Nephron (organoid): ENCODE measurements around the gene CWC25.
A peak's percentile ranks its signal among the peaks of the same experiment; 100 is the strongest.

ENCODE experiments used
- H3K27ac Mint-ChIP-seq, 3 experiments: 2 replicates each; pipeline ENCODE4 v1.8.0; 2020; ENCODE audit warnings: mixed read lengths in 3 of 3, mild to moderate bottlenecking in 2 of 3, moderate library complexity in 1 of 3
- H3K27me3 Mint-ChIP-seq: 2 replicates; pipeline ENCODE4 v1.8.0; 2021; ENCODE audit warnings: low read depth, mild to moderate bottlenecking, moderate library complexity, mixed read lengths
- H3K36me3 Mint-ChIP-seq: 2 replicates; pipeline ENCODE4 v1.8.0; 2020; ENCODE audit warnings: low read depth, mixed read lengths
- H3K4me1 Mint-ChIP-seq: 2 replicates; pipeline ENCODE4 v1.8.0; 2020; ENCODE audit warnings: mixed read lengths
- H3K4me3 Mint-ChIP-seq, 3 experiments: 2 replicates each; pipeline ENCODE4 v1.8.0; 2020; ENCODE audit warnings: mild to moderate bottlenecking in 3 of 3, mixed read lengths in 3 of 3, moderate library complexity in 2 of 3
- H3K9me3 Mint-ChIP-seq: 2 replicates; pipeline ENCODE4 v1.8.0; 2020; ENCODE audit warnings: mixed read lengths
- TF ChIP-seq, protein P1 (sequence below), 3 experiments: fragments of 200-600 bp; sonication (generic); IDR thresholded peaks; one replicate each; pipeline ENCODE4 v1.5.0; 2021; ENCODE audit warnings: antibody characterized with exemption in 3 of 3; ENCODE audit not compliant: unreplicated experiment in 3 of 3

CWC25 gene

GRCh38 chr17:38853292-38854219, 28.4 kb upstream of the CWC25 start, which contains the start of gene RPL23:
Gene RPL23 (minus strand): TSS chr17:38853721. CDS start chr17:38853710, 11 bp downstream.
- Mint-ChIP-seq H3K27ac (peak within 1 kb of the TSS; percentile 98 to 100 (median 100)), H3K9me3 (no peaks in the 10 kb centered on the region), H3K4me1 (peaks cover 38% of the 10 kb centered on the region), H3K27me3 (no peaks in the 10 kb centered on the region), H3K4me3 (peak within 1 kb of the TSS; percentile 98 to 99 (median 99)), H3K36me3 (peaks cover 49% of the 10 kb centered on the region)
- TF ChIP-seq, protein P1, sequence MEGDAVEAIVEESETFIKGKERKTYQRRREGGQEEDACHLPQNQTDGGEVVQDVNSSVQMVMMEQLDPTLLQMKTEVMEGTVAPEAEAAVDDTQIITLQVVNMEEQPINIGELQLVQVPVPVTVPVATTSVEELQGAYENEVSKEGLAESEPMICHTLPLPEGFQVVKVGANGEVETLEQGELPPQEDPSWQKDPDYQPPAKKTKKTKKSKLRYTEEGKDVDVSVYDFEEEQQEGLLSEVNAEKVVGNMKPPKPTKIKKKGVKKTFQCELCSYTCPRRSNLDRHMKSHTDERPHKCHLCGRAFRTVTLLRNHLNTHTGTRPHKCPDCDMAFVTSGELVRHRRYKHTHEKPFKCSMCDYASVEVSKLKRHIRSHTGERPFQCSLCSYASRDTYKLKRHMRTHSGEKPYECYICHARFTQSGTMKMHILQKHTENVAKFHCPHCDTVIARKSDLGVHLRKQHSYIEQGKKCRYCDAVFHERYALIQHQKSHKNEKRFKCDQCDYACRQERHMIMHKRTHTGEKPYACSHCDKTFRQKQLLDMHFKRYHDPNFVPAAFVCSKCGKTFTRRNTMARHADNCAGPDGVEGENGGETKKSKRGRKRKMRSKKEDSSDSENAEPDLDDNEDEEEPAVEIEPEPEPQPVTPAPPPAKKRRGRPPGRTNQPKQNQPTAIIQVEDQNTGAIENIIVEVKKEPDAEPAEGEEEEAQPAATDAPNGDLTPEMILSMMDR (IDR thresholded peaks at IDR 0.05; ENCODE audit: unreplicated experiment in 3 of 3): no peak

DNA sequence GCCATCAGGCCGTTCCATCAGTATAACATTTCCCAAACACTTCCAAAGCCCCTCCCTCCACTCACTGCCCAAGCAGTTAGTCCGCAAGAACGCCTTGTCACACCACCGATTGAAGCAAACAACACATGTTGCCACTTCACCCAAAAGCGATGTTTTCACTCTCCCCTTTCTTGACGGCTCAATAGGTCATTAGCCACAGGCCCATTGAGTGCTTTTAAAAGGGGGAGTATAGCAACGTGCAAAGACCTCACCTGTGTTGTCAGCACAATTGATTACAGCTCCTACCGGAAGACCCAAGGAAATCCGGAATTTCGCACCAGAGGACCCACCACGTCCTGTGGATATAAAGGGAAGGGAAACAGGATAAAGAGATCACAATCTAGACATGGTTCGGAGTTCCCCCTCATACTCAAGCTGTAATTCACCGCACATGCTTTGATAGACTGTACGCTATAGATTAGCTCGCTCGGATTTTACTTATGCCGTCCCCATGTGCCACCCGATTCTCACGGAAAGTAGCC, 27.7 kb upstream of the CWC25 start:
- H3K4me1 Mint-ChIP-seq: peaks cover 38% of the 10 kb centered on the region
- TF ChIP-seq, protein P1 (IDR thresholded peaks at IDR 0.05; ENCODE audit: unreplicated experiment in 3 of 3): no peak
- no peaks in the 10 kb centered on the region for H3K9me3 Mint-ChIP-seq
- H3K27me3 Mint-ChIP-seq: no peaks in the 10 kb centered on the region
- peak overlapping the region; percentile 98 to 99 (median 99) for H3K4me3 Mint-ChIP-seq
- peak overlapping the region; percentile 98 to 100 (median 100) for H3K27ac Mint-ChIP-seq
- H3K36me3 Mint-ChIP-seq: peaks cover 56% of the 10 kb centered on the region

GRCh38 chr17:38851434-38851833, 26.3 kb upstream of the CWC25 start:
- Mint-ChIP-seq H3K27ac (peak overlapping the region; percentile 98 to 100 (median 100)), H3K4me3 (peak overlapping the region; percentile 98 to 99 (median 99))

DNA sequence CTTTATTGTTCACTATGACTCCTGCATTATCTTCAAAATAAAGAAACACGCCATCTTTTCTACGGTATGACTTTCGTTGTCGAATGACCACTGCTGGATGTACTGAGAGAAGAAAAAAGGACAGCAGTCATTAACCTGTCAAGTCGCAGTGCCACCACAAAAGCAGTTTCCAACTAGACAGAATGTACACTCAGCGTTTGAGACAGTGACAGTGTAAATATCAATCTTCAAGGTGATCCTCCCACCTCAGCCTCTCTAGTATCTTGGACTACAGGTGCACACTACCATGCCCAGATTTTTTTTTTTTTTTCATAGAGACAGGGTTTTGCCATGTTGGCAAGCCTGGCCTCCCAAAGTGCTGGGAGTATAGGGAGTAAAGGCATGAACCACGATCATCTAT, 25.3 kb upstream of the CWC25 start:
- Mint-ChIP-seq H3K27me3 (no peaks in the 10 kb centered on the region), H3K9me3 (no peaks in the 10 kb centered on the region), H3K36me3 (peaks cover 65% of the 10 kb centered on the region), H3K4me1 (peaks cover 38% of the 10 kb centered on the region), H3K27ac (peak overlapping the region; percentile 15 to 22 (median 21)), H3K4me3 (peak overlapping the region; percentile 98 to 99 (median 99))
- TF ChIP-seq, protein P1 (IDR thresholded peaks at IDR 0.05; ENCODE audit: unreplicated experiment in 3 of 3): no peak

More at GRCh38 chr17:38851434-38851833, 26.3 kb upstream of the CWC25 start:
- TF ChIP-seq, protein P1 (IDR thresholded peaks at IDR 0.05; ENCODE audit: unreplicated experiment in 3 of 3): no peak
- no peaks in the 10 kb centered on the region for H3K9me3 Mint-ChIP-seq
- no peaks in the 10 kb centered on the region for H3K27me3 Mint-ChIP-seq
- peaks cover 38% of the 10 kb centered on the region for H3K4me1 Mint-ChIP-seq
- H3K36me3 Mint-ChIP-seq: peaks cover 62% of the 10 kb centered on the region

DNA sequence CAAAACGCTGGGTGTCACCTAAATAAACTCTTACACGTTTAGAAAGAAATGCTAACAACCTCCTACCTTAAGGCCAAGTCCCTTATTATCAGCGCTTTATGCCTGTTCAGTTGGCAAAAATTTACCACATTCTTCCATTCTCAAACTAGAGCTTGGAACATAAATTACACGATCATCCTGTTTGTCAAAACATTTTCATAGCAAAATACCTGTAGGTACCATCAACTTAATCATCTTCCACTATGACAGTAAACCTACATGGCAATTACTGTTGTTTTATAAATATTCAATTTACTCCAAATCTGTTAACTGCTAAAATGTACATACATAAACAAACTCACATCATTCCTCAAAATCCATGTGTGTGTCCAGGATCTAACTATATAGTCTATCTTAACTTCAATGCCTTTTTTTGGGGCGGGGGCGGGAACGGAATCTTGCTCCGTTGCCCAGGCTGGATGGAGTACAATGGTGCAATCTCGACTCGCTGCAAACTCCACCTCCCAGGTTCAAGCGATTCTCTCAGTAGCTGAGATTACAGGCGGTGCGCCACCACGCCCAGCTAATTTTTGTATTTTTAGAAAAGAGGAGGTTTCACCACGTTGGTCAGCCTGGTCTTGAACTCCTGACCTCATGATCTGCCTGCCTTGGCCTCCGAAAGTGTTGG, 24.0 kb upstream of the CWC25 start:
- TF ChIP-seq, protein P1 (IDR thresholded peaks at IDR 0.05; ENCODE audit: unreplicated experiment in 3 of 3): no peak
- no peaks in the 10 kb centered on the region for H3K27me3 Mint-ChIP-seq
- peak overlapping the region in 1 of 3 experiments; percentile 2 for H3K4me3 Mint-ChIP-seq
- H3K9me3 Mint-ChIP-seq: no peaks in the 10 kb centered on the region
- H3K4me1 Mint-ChIP-seq: peaks cover 38% of the 10 kb centered on the region
- H3K36me3 Mint-ChIP-seq: peaks cover 65% of the 10 kb centered on the region
- H3K27ac Mint-ChIP-seq: no peak overlapping the region
